Neural cell (in vitro differentiated cells): ENCODE measurements around the gene EMILIN1.

ENCODE experiments used
- EZH2 ChIP-seq: fragments of 200-600, 300-800 bp; shearing (Covaris generic), sonication (generic); IDR thresholded peaks from 2 replicates; pipeline ENCODE4 v1.6.1; 2014; ENCODE audit warnings: antibody characterized with exemption, low read length, borderline replicate concordance, mild to moderate bottlenecking; ENCODE audit not compliant: insufficient read depth, poor library complexity, severe bottlenecking
- TF ChIP-seq, protein P1 (sequence below): IDR thresholded peaks from 2 replicates; pipeline ENCODE4 v1.6.1; 2012; ENCODE audit warnings: borderline replicate concordance
- TF ChIP-seq, protein P2 (sequence below): fragments of 450-650 bp; IDR thresholded peaks from 2 replicates; pipeline ENCODE4 v1.5.1; 2014; ENCODE audit warnings: antibody characterized with exemption, mild to moderate bottlenecking, moderate library complexity; ENCODE audit not compliant: poor library complexity, severe bottlenecking

DNA sequence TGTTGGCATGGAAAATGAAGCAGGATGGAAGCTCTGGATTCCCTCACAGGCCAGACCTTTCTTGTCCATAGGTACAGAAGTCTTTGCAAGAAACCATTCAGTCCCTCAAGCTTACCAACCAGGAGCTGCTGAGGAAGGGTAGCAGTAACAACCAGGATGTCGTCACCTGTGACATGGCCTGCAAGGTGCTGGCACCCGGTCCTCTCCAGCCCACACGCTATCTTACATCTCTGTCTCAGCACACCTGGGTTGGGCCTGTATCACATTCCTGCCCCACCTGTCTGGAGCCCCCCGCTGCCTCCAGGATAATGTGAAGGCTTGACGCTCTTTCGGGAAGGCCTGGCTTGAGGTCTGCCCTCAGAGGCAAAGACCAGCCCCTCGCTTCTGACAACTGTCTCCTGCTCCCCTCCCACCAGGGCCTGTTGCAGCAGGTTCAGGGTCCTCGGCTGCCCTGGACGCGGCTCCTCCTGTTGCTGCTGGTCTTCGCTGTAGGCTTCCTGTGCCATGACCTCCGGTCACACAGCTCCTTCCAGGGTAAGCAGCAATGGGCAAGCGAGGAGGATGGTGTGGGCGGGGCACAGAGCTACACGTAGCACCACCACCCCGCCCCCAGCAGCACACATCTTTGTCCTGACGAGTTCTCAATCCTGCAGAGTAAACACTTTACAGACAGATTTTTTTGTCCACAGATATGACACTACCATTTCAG is 39.6 kb upstream of the EMILIN1 start:
- TF ChIP-seq, protein P1, sequence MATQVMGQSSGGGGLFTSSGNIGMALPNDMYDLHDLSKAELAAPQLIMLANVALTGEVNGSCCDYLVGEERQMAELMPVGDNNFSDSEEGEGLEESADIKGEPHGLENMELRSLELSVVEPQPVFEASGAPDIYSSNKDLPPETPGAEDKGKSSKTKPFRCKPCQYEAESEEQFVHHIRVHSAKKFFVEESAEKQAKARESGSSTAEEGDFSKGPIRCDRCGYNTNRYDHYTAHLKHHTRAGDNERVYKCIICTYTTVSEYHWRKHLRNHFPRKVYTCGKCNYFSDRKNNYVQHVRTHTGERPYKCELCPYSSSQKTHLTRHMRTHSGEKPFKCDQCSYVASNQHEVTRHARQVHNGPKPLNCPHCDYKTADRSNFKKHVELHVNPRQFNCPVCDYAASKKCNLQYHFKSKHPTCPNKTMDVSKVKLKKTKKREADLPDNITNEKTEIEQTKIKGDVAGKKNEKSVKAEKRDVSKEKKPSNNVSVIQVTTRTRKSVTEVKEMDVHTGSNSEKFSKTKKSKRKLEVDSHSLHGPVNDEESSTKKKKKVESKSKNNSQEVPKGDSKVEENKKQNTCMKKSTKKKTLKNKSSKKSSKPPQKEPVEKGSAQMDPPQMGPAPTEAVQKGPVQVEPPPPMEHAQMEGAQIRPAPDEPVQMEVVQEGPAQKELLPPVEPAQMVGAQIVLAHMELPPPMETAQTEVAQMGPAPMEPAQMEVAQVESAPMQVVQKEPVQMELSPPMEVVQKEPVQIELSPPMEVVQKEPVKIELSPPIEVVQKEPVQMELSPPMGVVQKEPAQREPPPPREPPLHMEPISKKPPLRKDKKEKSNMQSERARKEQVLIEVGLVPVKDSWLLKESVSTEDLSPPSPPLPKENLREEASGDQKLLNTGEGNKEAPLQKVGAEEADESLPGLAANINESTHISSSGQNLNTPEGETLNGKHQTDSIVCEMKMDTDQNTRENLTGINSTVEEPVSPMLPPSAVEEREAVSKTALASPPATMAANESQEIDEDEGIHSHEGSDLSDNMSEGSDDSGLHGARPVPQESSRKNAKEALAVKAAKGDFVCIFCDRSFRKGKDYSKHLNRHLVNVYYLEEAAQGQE, result no peak
- TF ChIP-seq, protein P2, sequence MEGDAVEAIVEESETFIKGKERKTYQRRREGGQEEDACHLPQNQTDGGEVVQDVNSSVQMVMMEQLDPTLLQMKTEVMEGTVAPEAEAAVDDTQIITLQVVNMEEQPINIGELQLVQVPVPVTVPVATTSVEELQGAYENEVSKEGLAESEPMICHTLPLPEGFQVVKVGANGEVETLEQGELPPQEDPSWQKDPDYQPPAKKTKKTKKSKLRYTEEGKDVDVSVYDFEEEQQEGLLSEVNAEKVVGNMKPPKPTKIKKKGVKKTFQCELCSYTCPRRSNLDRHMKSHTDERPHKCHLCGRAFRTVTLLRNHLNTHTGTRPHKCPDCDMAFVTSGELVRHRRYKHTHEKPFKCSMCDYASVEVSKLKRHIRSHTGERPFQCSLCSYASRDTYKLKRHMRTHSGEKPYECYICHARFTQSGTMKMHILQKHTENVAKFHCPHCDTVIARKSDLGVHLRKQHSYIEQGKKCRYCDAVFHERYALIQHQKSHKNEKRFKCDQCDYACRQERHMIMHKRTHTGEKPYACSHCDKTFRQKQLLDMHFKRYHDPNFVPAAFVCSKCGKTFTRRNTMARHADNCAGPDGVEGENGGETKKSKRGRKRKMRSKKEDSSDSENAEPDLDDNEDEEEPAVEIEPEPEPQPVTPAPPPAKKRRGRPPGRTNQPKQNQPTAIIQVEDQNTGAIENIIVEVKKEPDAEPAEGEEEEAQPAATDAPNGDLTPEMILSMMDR, result no peak
- no peak for TF ChIP-seq EZH2
